ENCODE measurements around the gene GRIK4.

DNA sequence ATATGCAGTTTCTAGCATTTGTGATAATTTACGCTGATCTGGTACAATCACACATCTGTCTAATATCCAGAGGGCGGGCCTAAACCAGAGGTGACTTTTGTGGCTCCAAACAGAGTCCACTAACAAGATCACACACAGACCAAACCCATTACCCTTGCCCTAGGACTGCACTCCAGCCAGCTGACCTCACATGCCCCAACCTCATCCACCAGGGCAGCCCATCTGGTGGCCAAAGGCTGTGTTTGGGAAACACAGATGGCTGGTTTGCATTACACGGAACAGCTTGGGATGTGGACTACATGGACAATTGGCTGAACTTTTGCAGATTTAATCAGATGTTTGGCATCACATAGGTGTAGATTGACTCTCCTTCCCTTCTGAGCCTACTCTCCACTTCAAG is 228.2 kb downstream of the GRIK4 start:
- TF ChIP-seq, protein P1, sequence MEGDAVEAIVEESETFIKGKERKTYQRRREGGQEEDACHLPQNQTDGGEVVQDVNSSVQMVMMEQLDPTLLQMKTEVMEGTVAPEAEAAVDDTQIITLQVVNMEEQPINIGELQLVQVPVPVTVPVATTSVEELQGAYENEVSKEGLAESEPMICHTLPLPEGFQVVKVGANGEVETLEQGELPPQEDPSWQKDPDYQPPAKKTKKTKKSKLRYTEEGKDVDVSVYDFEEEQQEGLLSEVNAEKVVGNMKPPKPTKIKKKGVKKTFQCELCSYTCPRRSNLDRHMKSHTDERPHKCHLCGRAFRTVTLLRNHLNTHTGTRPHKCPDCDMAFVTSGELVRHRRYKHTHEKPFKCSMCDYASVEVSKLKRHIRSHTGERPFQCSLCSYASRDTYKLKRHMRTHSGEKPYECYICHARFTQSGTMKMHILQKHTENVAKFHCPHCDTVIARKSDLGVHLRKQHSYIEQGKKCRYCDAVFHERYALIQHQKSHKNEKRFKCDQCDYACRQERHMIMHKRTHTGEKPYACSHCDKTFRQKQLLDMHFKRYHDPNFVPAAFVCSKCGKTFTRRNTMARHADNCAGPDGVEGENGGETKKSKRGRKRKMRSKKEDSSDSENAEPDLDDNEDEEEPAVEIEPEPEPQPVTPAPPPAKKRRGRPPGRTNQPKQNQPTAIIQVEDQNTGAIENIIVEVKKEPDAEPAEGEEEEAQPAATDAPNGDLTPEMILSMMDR (conservative IDR thresholded peaks at IDR 0.05) = no peak
- no peak for TF ChIP-seq EZH2 (IDR thresholded peaks at IDR 0.05; ENCODE audit: low read depth)
